Activated naive CD4-positive, alpha-beta T cell treated with anti-CD3 and anti-CD28 coated beads for 36 hours (primary cell): ENCODE measurements around the gene SDHA. TPM values are rescaled to one million over a fixed set of nuclear protein-coding genes. Genes with fewer than 3 reads are reported as not detected.
"Not testable (repeated sequence)": the region's sequence is repeated elsewhere in the genome, so short reads cannot be mapped to it uniquely, and the experiment has no call there.

Experiments used
- CTCF ChIA-PET: fragments of 350-600 bp; sonication (Branson Sonifier 250); formaldehyde crosslinking; loops from one replicate; lab custom pipeline; 2021; ENCODE audit warnings: antibody characterized with exemption; lab: Charles Lee
- DNase-seq: peaks from one replicate; pipeline ENCODE4 v3.0.0-alpha.2; 2020
- H3K27ac Mint-ChIP-seq: one replicate; pipeline ENCODE4 v1.8.0; 2021; ENCODE audit warnings: mild to moderate bottlenecking, mixed read lengths
- H3K27me3 Mint-ChIP-seq: one replicate; pipeline ENCODE4 v1.8.0; 2021; ENCODE audit warnings: low read depth, mixed read lengths
- H3K36me3 Mint-ChIP-seq: one replicate; pipeline ENCODE4 v1.8.0; 2021; ENCODE audit warnings: low read depth, mixed read lengths
- H3K4me1 Mint-ChIP-seq: one replicate; pipeline ENCODE4 v1.8.0; 2021; ENCODE audit warnings: low read depth, mixed read lengths
- H3K4me3 Mint-ChIP-seq: one replicate; pipeline ENCODE4 v1.8.0; 2021; ENCODE audit warnings: mild to moderate bottlenecking, moderate library complexity, mixed read lengths
- H3K9me3 Mint-ChIP-seq: one replicate; pipeline ENCODE4 v1.8.0; 2021; ENCODE audit warnings: mixed read lengths
- intact Hi-C: fragments of 100-400 bp; cut with micrococcal nuclease; formaldehyde crosslinking; loops from one replicate; pipeline ENCODE4 v1.15.1; 2023
- total RNA-seq, 2 experiments: library from RNA; stranded (reverse); gene quantifications; one replicate each; pipeline ENCODE4 v1.2.3, GENCODE V29; 2021

Gene SDHA
- total RNA-seq, 2 experiments from 2014 or later, result 133 to 136 TPM

DNA sequence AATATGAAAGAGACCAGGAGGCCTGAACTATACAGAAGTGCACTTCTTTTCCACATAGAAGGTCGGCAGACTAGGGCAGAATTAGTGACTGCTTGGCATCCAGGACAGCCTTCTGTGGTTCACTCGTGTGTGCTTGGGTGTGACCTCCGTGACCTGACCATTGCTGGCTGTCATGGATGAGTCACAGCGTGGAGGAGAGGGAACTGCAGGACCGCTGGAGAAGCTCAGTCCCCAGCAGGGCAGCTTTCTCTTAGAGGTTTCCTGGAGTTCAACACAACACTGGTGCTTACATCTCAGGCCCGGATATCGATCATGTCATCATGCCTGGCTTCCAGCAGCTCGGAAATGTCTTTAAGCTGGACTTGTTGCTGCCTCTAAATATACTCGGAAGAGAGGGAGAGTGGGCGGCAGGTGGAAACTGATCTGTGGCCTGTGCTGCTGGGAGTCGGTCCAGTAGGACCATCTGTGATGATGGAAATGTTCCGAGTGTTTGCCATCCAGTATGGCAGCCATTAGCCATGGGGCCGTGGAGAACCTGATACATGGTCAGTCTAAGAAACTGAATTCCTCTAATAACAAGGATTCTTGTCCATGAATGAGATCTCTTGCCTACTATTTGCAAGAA lies 23.0 kb downstream of the SDHA start:
- Mint-ChIP-seq H3K4me1 (peaks cover 16% of the 10 kb centered on the region), H3K36me3 (peaks cover 49% of the 10 kb centered on the region)
- intact Hi-C loops, H3K27me3 Mint-ChIP-seq, CTCF ChIA-PET, DNase-seq, H3K27ac Mint-ChIP-seq, H3K4me3 Mint-ChIP-seq, H3K9me3 Mint-ChIP-seq: not testable (repeated sequence)

DNA sequence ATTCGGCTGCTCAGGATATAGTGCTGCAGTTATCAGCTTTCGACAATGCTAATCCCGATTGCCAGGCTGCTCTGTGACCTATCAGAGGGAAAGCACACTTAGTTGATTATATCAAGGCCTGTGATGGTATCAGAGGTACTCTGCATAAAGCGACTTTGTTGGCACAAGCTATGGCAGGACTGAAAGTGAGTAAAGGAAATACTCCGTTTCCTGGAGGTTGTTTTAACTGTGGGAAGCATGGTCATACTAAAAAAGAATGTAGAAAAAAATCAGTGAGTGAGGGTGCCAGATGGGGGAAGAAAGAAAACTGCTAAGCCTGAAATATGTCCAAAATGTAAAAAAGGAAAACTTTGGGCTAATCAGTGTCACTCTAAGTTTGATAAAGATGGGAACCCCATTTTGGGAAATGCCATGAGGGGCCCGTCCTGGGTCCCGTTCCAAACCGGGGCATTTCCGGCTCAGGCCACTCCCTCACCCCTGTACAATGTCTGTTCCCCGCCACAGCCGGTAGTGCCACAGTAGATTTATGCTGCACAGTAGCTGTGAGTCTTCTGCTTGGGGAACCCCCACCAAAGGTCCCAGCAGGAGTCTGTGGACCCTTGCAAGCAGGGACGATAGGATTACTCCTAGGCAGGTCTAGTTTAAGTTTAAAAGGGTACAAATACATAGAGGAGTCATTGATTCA lies 25.7 kb downstream of the SDHA start:
- DNase-seq, result peak; percentile 51
- CTCF ChIA-PET, intact Hi-C loops, H3K4me3 Mint-ChIP-seq, H3K27me3 Mint-ChIP-seq, H3K9me3 Mint-ChIP-seq: not testable (repeated sequence)
- H3K36me3 Mint-ChIP-seq, result peaks cover 58% of the 10 kb centered on the region
- peak overlapping the region; percentile 80 for H3K27ac Mint-ChIP-seq
- peaks cover 16% of the 10 kb centered on the region for H3K4me1 Mint-ChIP-seq

DNA sequence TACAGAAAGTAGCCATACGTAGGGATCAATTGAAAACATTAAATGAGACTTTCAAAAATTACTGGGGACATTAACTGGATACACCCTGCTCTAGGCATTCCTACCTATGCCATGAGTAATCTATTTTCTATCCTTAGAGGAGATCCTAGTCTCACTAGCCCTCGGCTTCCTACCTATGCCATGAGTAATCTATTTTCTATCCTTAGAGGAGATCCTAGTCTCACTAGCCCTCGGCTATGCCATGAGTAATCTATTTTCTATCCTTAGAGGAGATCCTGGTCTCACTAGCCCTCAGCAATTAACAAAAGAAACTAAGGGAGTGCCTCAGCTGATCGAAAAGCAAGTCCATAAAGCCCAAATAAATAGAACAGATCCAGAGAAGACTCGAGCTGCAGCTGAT lies 27.6 kb downstream of the SDHA start:
- intact Hi-C loops, result not testable (repeated sequence)

DNA sequence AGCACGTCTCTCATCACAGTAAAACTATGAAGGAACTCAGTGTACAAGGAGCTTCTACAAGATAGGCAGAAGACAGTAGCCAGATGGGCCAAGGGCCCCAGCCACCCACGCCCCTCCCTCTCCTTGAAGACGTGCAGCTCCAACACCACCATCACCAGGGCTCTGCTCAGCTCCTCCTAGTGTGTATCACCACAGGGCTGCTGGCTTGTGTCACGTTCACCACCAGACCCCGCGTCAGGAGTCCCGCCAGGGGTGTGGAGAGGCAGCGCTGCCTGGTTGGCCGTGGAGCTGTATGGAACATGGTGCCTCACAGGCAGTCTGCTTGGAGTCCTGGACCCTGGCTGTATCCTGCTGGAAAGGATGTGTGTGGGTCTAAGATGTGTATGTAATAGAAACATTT lies 32.3 kb downstream of the SDHA start:
- H3K27ac Mint-ChIP-seq, CTCF ChIA-PET, intact Hi-C loops: not testable (repeated sequence)

More for the DNA sequence above, 27.6 kb downstream of the SDHA start:
- not testable (repeated sequence) for H3K27ac Mint-ChIP-seq, H3K27me3 Mint-ChIP-seq, DNase-seq, H3K4me3 Mint-ChIP-seq, H3K9me3 Mint-ChIP-seq
- Mint-ChIP-seq H3K36me3 (peaks cover 48% of the 10 kb centered on the region), H3K4me1 (peaks cover 16% of the 10 kb centered on the region)
- CTCF ChIA-PET, result interaction anchor here (0.7 kb wide), 1 partner anchor 97 kb away, joined by 3 read pairs; no protein-coding TSS in a partner anchor

GRCh38 chr5:251016-251415 lies 32.9 kb downstream of the SDHA start:
- CTCF ChIA-PET, H3K27me3 Mint-ChIP-seq, H3K4me1 Mint-ChIP-seq, H3K27ac Mint-ChIP-seq, H3K4me3 Mint-ChIP-seq, intact Hi-C loops, H3K9me3 Mint-ChIP-seq, DNase-seq: not testable (repeated sequence)
- H3K36me3 Mint-ChIP-seq, result peaks cover 22% of the 10 kb centered on the region

More for the DNA sequence above, 32.3 kb downstream of the SDHA start:
- H3K36me3 Mint-ChIP-seq, result peaks cover 25% of the 10 kb centered on the region
- not testable (repeated sequence) for H3K9me3 Mint-ChIP-seq, DNase-seq, H3K4me3 Mint-ChIP-seq, H3K4me1 Mint-ChIP-seq, H3K27me3 Mint-ChIP-seq

- H3K27ac Mint-ChIP-seq, DNase-seq, intact Hi-C loops, CTCF ChIA-PET, H3K4me3 Mint-ChIP-seq, H3K27me3 Mint-ChIP-seq, H3K4me1 Mint-ChIP-seq, H3K9me3 Mint-ChIP-seq: not testable (repeated sequence)
- peaks cover 23% of the 10 kb centered on the region for H3K36me3 Mint-ChIP-seq
Observed at GRCh38 chr5:251538-251937, 33.4 kb downstream of the SDHA start.

DNA sequence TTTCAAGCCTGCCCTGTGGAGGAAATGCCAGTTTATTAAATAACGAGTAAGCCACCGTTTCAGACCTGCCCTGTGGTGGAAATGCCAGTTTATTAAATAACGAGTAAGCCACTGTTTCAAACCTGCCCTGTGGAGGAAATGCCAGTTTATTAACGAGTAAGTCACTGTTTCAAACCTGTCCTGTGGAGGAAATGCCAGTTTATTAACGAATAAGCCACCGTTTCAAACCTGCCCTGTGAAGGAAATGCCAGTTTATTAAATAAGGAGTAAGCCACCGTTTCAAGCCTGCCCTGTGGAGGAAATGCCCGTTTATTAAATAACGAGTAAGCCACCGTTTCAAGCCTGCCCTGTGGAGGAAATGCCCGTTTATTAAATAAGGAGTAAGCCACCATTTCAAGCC lies 33.9 kb downstream of the SDHA start:
- H3K4me3 Mint-ChIP-seq, DNase-seq, H3K27me3 Mint-ChIP-seq, intact Hi-C loops, H3K4me1 Mint-ChIP-seq, H3K27ac Mint-ChIP-seq, H3K9me3 Mint-ChIP-seq, CTCF ChIA-PET: not testable (repeated sequence)
- peaks cover 25% of the 10 kb centered on the region for H3K36me3 Mint-ChIP-seq

DNA sequence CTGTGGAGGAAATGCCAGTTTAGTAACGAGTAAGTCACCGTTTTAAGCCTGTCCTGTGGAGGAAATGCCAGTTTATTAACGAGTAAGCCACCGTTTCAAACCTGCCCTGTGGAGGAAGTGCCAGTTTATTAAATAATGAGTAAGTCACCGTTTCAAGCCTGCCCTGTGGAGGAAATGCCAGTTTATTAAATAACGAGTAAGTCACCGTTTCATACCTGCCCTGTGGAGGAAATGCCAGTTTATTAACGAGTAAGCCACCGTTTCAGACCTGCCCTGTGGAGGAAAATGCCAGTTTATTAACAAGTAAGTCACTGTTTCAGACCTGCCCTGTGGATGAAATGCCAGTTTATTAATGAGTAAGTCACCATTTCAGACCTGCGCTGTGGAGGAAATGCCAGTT lies 34.4 kb downstream of the SDHA start:
- no peaks in the 10 kb centered on the region for H3K27me3 Mint-ChIP-seq
- DNase-seq, result no peak
- intact Hi-C loops, result no loop called here
- CTCF ChIA-PET, result no interaction called here
- peaks cover 26% of the 10 kb centered on the region for H3K36me3 Mint-ChIP-seq
- peak overlapping the region; percentile 27 for H3K27ac Mint-ChIP-seq
- no peaks in the 10 kb centered on the region for H3K9me3 Mint-ChIP-seq
- H3K4me3 Mint-ChIP-seq, result no peak overlapping the region
- no peaks in the 10 kb centered on the region for H3K4me1 Mint-ChIP-seq

DNA sequence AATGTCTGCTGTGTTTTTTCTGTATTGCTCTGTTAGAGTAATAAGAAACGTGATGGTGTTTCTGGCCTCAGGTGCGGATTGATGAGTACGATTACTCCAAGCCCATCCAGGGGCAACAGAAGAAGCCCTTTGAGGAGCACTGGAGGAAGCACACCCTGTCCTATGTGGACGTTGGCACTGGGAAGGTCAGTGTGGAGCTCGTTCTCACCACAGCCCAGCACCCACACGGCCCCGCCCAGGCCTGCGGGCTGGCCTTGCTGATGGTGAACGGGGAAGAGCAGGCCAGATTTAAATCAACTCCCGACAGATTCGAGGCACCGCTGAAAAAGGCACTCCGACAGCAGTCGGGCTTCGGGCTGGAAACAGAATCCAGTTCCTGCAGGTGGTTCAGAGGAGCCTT lies 36.2 kb downstream of the SDHA start:
- H3K4me1 Mint-ChIP-seq, CTCF ChIA-PET: not testable (repeated sequence)
- H3K36me3 Mint-ChIP-seq, result peaks cover 26% of the 10 kb centered on the region

DNA sequence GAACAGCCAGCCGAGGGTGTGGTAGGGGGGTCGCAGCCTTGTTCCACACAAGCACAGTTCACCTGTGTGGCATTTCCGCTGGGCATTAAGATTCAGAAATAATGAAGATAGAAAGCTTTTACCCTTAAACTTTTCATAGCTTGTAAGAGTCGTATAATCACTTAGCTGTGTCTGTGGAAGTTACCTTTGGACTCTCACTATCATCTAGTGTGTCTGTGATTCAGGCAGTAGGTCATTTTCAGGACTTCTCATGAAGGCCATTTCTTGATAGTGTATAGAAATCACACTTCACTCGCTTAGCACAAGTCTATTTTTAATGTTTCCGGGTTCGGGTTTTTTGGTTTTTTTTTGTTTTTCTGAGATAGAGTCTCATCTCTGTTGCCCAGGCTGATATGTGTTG lies 37.0 kb downstream of the SDHA start:
- DNase-seq, intact Hi-C loops, CTCF ChIA-PET, H3K27me3 Mint-ChIP-seq, H3K9me3 Mint-ChIP-seq, H3K4me3 Mint-ChIP-seq, H3K4me1 Mint-ChIP-seq, H3K27ac Mint-ChIP-seq: not testable (repeated sequence)
- peaks cover 26% of the 10 kb centered on the region for H3K36me3 Mint-ChIP-seq

More for the DNA sequence above, 36.2 kb downstream of the SDHA start:
- H3K4me3 Mint-ChIP-seq, intact Hi-C loops, DNase-seq, H3K9me3 Mint-ChIP-seq, H3K27ac Mint-ChIP-seq, H3K27me3 Mint-ChIP-seq: not testable (repeated sequence)

DNA sequence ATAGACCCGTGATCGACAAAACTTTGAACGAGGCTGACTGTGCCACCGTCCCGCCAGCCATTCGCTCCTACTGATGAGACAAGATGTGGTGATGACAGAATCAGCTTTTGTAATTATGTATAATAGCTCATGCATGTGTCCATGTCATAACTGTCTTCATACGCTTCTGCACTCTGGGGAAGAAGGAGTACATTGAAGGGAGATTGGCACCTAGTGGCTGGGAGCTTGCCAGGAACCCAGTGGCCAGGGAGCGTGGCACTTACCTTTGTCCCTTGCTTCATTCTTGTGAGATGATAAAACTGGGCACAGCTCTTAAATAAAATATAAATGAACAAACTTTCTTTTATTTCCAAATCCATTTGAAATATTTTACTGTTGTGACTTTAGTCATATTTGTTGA lies 38.2 kb downstream of the SDHA start:
- H3K4me3 Mint-ChIP-seq, intact Hi-C loops, H3K27me3 Mint-ChIP-seq, H3K27ac Mint-ChIP-seq, DNase-seq, H3K4me1 Mint-ChIP-seq, H3K9me3 Mint-ChIP-seq, CTCF ChIA-PET: not testable (repeated sequence)
- peaks cover 26% of the 10 kb centered on the region for H3K36me3 Mint-ChIP-seq

DNA sequence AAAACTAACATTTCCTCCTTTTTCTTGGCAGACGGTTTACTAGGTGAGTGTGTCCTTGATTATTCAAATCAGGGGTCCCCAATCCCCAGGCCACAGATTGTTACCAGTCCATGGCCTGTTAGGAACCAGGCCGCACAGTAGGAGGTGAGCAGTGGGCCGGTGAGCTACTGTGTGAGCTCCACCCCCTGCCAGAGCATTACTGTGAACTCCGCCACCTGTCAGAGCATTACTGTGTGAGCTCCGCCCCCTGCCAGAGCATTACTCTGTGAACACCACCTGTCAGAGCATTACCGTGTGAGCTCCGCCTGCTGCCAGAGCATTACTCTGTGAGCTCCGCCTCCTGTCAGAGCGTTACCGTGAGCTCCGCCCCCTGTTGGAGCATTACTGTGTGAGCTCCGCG lies 39.0 kb downstream of the SDHA start:
- peaks cover 27% of the 10 kb centered on the region for H3K36me3 Mint-ChIP-seq
- H3K27ac Mint-ChIP-seq, result no peak overlapping the region
- H3K4me3 Mint-ChIP-seq, result no peak overlapping the region
- CTCF ChIA-PET, result no interaction called here
- no peaks in the 10 kb centered on the region for H3K4me1 Mint-ChIP-seq
- DNase-seq, result no peak
- intact Hi-C loops, result no loop called here
- H3K27me3 Mint-ChIP-seq, result no peaks in the 10 kb centered on the region
- peaks cover 5% of the 10 kb centered on the region for H3K9me3 Mint-ChIP-seq
